Stomach smooth muscle (tissue), 2 donors: ENCODE measurements around the gene MPP3.

Source experiments
- H3K27ac ChIP-seq: one replicate; pipeline ENCODE4 v1.7.0; 2013; ENCODE audit warnings: mild to moderate bottlenecking, low read length, inconsistent platforms
- H3K27me3 ChIP-seq, 2 donors: one replicate each; pipeline ENCODE4 v1.7.0; 2013; ENCODE audit warnings: low read length in 2 of 2; ENCODE audit not compliant: insufficient read depth in 2 of 2, control insufficient read depth in 1 of 2
- H3K36me3 ChIP-seq, 2 donors: one replicate each; pipeline ENCODE4 v1.7.0; 2013; ENCODE audit warnings: low read length in 2 of 2; ENCODE audit not compliant: control insufficient read depth in 2 of 2, insufficient read depth in 2 of 2
- H3K4me1 ChIP-seq: one replicate; pipeline ENCODE4 v1.7.0; 2013; ENCODE audit warnings: low read length; ENCODE audit not compliant: control insufficient read depth, insufficient read depth
- H3K4me3 ChIP-seq, 2 donors: one replicate each; pipeline ENCODE4 v1.7.0; 2013; ENCODE audit warnings: low read length in 2 of 2
- H3K9ac ChIP-seq, 2 donors: one replicate each; pipeline ENCODE4 v1.7.0; 2013; ENCODE audit warnings: low read length in 2 of 2, mild to moderate bottlenecking in 1 of 2
- H3K9me3 ChIP-seq, 2 donors: one replicate each; pipeline ENCODE4 v1.7.0; 2013; ENCODE audit warnings: low read length in 2 of 2; ENCODE audit not compliant: control insufficient read depth in 2 of 2
- donor health status: healthy.
- donor health status: Pancreatic carcinoma.

MPP3 gene

DNA sequence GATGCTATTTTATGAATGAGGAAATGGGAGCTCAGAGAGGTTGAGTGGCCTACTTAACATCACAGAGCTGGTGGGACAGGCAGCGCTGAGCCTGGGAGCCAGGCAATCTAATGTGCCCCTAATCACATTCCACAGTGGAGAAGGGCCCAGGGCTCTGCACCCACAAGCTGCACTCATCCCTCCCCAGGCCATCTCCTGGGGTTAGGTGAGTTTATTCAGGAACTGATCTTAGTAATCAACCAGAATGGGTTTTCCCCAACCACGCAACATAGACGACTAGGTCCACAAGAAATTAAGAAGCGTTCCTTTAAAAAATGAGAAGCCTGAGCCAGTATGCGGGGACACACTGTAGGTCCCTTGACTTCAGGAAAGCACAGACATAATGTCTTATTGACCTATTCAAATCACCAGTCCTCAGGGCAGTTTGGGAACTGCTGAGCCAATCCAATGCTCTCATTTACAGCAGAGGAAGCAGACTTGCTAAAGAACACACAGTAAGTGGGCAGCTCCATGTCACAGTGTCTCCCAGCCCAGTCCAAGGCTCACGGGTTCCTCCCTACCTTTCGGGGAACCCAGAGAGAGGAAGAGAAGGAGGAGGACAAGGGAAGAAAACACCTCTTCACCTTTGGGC is 2.3 kb downstream of the MPP3 start:
- no peak overlapping the region for H3K27ac ChIP-seq

DNA sequence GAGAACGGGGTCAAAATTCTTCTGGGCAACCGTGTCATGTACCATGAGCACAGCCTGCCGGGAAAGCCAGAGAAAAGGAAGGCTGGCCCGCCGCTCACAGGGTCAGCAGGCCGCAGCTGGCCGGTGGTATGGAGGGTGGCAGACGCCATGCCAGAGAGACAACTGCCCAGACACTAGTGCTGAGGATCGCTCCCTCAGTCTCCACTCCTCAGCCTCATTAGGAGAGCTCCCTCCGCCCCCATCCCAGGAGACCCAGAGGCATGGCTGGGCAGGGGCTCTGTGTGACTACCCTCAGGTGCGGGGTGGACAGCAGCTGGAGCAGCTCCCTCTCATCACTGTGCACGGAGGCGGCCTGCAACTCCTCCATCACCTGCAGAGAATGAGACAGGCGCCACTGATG is 3.2 kb downstream of the MPP3 start:
- Histone ChIP-seq H3K4me3 (no peak overlapping the region), H3K9me3 (no peaks in the 10 kb centered on the region), H3K9ac (no peak overlapping the region), H3K27ac (no peak overlapping the region), H3K27me3 (no peaks in the 10 kb centered on the region), H3K4me1 (peaks cover 15% of the 10 kb centered on the region), H3K36me3 (peaks cover 5 to 25% of the 10 kb centered on the region in 2 donors)

More for the DNA sequence above, 2.3 kb downstream of the MPP3 start:
- Histone ChIP-seq H3K36me3 (peaks cover 0 to 21% of the 10 kb centered on the region in 2 donors), H3K9me3 (no peaks in the 10 kb centered on the region), H3K27me3 (no peaks in the 10 kb centered on the region), H3K9ac (no peak overlapping the region), H3K4me1 (peaks cover 15% of the 10 kb centered on the region), H3K4me3 (no peak overlapping the region)

DNA sequence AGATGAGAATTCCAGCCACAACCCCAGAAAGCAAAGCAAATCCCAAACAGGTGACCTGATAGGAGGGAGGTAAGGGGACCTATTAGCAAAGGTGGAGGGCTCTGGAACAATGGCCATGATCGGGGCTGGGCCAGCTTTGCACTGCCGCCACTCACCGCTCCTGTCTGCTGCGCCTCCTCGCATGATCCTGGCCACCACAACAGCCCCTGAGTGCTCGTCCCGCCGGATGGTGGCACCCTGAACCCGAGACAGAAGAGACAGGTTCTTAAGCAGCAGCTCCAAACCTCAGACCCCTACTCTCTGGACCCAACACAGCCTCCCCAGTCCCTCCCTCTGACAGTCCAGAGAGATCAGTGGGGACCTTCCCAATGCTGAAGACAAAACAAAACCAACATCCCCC is 5.3 kb downstream of the MPP3 start:
- Histone ChIP-seq H3K4me3 (no peak overlapping the region), H3K27ac (no peak overlapping the region), H3K36me3 (peaks cover 5 to 26% of the 10 kb centered on the region in 2 donors), H3K4me1 (peaks cover 11% of the 10 kb centered on the region), H3K9ac (no peak overlapping the region), H3K27me3 (no peaks in the 10 kb centered on the region), H3K9me3 (no peaks in the 10 kb centered on the region)

DNA sequence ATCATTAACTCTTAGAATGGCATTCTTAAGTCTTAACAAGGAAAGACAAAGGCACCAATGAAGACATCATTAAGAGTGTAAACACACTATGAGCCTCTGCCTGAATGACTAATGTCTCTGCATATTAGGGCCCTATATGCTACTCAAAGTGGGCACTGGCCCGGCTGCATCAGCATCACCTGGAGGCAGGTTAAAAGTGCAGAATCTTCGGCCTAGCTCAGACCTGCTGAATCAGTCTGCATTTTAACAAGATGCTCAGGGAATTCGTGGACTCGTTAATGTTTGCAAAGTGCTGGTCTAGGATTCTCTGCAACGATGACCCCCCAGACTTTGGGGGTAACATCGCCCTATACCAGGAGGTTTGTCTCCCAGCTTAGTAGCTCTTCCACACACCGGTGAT is 6.7 kb downstream of the MPP3 start:
- Histone ChIP-seq H3K4me1 (peaks cover 6% of the 10 kb centered on the region), H3K27ac (no peak overlapping the region), H3K27me3 (no peaks in the 10 kb centered on the region), H3K9me3 (no peaks in the 10 kb centered on the region), H3K9ac (no peak overlapping the region), H3K36me3 (peaks cover 5 to 26% of the 10 kb centered on the region in 2 donors), H3K4me3 (no peak overlapping the region)

DNA sequence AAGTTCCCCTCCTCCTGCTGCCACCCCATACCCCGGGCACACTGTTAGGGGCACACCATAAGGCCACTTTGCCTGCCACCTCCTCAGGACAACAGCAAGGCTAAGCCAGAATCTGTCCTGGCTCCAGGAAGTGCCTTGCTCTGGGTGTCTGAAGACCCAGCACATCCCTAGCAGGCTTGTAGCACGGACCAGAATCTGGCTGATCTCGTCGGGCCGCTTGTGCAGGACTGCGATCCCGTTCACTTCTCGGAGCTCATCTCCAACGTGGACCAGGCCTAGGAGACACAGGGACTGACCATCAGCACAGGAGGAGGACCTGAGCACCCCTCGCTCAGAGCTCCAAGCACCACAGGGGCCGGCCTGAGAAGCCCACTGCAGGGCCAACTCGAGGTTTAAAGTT is 7.4 kb downstream of the MPP3 start:
- Histone ChIP-seq H3K27ac (no peak overlapping the region), H3K36me3 (peaks cover 5 to 26% of the 10 kb centered on the region in 2 donors), H3K9ac (no peak overlapping the region)

DNA sequence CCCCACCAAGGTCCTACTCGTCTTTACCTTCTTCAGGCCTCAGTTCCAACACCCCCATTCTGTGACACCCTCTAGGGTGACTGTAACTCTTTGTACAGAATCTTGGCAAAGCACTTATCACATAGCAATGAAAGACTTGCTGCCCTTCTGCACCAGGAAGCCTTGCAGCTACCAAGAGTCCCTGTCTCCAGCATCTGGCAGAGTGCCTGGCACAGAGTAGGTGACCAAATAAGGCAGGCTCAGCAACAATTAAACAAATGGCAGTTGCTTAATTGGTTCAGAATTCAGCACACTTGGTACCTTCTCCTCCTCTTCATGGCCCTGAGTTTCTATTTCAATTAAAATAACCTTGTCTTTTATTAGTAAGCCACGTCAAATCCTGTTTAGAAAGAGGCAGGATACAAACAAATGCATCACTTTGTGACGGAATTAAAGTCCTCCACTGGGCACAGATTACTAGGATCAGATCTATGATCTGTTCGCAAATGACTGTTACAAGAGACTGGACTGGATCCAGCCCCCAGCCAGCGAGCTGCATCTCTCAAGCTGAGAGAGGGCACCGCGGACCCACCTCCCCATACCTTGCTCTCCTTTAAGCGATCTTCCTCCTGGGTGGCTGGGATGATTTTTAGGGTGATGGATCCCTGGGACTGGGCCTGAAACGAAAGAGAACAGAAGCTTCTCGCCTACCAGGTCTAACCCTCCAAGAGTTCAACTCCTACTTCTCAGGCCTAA is 9.4 kb downstream of the MPP3 start:
- peaks cover 6% of the 10 kb centered on the region for H3K4me1 ChIP-seq
- H3K4me3 ChIP-seq: no peak overlapping the region
- H3K36me3 ChIP-seq: peaks cover 5 to 15% of the 10 kb centered on the region in 2 donors
- H3K27me3 ChIP-seq: no peaks in the 10 kb centered on the region
- peak overlapping the region; percentile 46 for H3K27ac ChIP-seq
- H3K9me3 ChIP-seq: no peaks in the 10 kb centered on the region
- no peak overlapping the region for H3K9ac ChIP-seq

More for the DNA sequence above, 7.4 kb downstream of the MPP3 start:
- H3K27me3 ChIP-seq: no peaks in the 10 kb centered on the region
- peaks cover 6% of the 10 kb centered on the region for H3K4me1 ChIP-seq
- H3K4me3 ChIP-seq: no peak overlapping the region
- H3K9me3 ChIP-seq: no peaks in the 10 kb centered on the region

DNA sequence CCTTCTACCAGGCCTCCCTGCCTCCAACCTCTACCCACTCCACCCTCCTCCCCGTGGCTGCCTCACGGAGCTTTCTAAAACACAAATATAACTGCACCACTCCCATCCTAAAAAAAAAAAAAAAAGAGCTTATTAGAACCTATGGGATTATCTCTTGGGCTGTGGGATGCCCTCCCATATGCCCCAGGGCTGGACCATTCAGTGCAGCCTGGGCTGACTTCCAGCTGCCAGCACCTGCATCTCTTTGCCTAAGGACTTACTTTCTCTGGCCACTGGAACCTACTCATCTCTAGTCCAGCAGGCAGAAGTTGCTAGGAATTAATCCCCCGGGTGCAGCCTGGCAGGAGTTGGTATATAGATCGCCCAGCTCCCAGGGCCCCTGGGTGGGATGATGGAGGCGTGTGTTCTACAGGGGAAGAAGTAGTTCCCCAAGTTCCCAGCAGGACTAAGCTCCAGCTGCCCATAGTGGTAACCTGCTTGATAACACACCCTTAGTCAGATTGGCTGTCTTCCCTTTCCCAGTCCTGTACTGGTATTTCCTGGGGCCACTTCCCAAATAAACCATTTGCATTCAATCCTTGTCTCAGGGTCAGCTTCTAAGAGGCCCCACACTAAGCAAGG is 10.3 kb downstream of the MPP3 start:
- Histone ChIP-seq H3K9ac (no peak overlapping the region), H3K27me3 (no peaks in the 10 kb centered on the region), H3K9me3 (no peaks in the 10 kb centered on the region), H3K4me3 (no peak overlapping the region), H3K36me3 (peaks cover 5 to 12% of the 10 kb centered on the region in 2 donors), H3K4me1 (peaks cover 6% of the 10 kb centered on the region), H3K27ac (peak overlapping the region; percentile 18)

DNA sequence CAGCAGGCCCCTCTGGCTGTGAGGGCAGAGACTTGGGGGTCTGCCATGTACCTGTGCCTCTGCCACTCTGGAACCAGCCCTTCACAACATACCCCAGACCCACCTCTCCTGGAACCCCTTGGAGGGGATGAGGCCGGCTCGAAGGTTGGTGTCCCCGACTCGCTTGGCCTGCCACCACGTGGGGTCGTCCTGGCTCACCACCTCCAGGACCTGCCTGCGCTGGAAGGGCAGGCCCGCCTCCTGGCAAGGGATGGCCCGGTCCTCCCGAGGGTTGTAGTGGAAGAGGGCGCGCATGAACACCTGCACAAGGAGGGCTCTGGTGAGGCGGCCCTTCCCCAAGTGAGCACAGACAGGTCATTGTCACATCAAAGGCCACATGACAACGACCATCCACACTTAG is 12.2 kb downstream of the MPP3 start:
- Histone ChIP-seq H3K9ac (no peak overlapping the region), H3K4me1 (peaks cover 6% of the 10 kb centered on the region), H3K27me3 (no peaks in the 10 kb centered on the region), H3K36me3 (peaks cover 5 to 8% of the 10 kb centered on the region in 2 donors), H3K9me3 (no peaks in the 10 kb centered on the region), H3K27ac (no peak overlapping the region), H3K4me3 (no peak overlapping the region)

DNA sequence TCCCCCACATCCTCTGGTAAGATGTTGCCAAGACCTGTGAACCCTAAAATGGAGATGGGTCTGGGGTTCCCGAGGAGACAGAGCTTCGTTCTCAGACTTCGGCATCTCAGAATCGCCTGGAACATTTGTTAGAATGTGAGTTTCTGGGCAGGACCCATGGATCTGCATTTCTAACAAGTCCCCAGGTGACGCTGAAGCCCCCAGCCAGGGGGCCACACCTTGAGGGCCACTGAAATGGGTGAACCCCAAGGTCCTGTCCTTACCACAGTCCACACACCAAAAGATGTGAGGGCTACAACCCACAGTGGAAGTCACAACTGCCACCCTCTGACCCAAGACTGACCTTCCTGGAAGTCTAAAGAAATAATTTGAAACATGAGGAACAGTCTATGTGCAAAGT is 14.0 kb downstream of the MPP3 start:
- Histone ChIP-seq H3K4me3 (no peak overlapping the region), H3K27ac (no peak overlapping the region), H3K9ac (no peak overlapping the region), H3K36me3 (peaks cover 0 to 2% of the 10 kb centered on the region in 2 donors), H3K9me3 (no peaks in the 10 kb centered on the region), H3K4me1 (peaks cover 4% of the 10 kb centered on the region), H3K27me3 (no peaks in the 10 kb centered on the region)

DNA sequence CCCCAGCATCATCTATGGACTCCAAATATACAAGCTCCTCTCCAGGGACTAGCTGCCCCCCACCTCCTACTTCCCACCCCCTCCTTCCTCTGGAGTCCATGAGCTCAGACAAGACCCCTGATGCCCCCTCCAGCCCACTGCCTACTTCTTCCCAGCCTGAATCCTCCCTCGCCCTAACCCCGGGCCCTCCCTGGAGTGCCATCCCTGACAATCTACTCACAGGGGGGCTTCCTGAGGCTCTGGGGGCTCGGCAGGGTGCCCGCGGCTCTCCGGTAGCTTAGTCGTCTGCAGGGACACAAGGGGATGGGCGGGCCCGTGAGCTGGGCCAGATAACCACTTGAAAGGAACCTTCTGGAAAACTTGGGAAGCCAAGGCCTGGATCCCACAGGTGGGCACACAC is 15.1 kb downstream of the MPP3 start:
- Histone ChIP-seq H3K4me1 (no peaks in the 10 kb centered on the region), H3K27me3 (no peaks in the 10 kb centered on the region), H3K36me3 (peaks cover 0 to 3% of the 10 kb centered on the region in 2 donors), H3K9ac (no peak overlapping the region), H3K4me3 (no peak overlapping the region), H3K9me3 (no peaks in the 10 kb centered on the region), H3K27ac (no peak overlapping the region)
